CD8-positive, alpha-beta memory T cell (primary cell): ENCODE data around the gene SMARCC1. TPM values are rescaled to one million over a fixed set of nuclear protein-coding genes. Genes with fewer than 3 reads are reported as not detected.

ENCODE experiments used
- CTCF ChIA-PET: fragments of 350-600 bp; sonication (Branson Sonifier 250); formaldehyde crosslinking; loops from one replicate; lab custom pipeline; 2021; ENCODE audit warnings: antibody characterized with exemption; lab: Charles Lee
- POLR2A ChIA-PET: fragments of 350-600 bp; sonication (Branson Sonifier 250); formaldehyde crosslinking; loops from one replicate; lab custom pipeline; 2021; ENCODE audit warnings: antibody characterized with exemption; lab: Charles Lee
- DNase-seq, 5 donors: peaks; one replicate each; pipeline versions ENCODE4 v3.0.0 to v3.0.0-alpha.2; 2020 to 2022; ENCODE audit warnings: mixed read lengths in 1 of 5
- H3K27ac ChIP-seq: one replicate; pipeline ENCODE4 v1.7.0; 2013; ENCODE audit warnings: low read depth, mild to moderate bottlenecking, low read length, moderate library complexity
- H3K27me3 ChIP-seq: 2 replicates; pipeline ENCODE4 v1.7.0; 2013; ENCODE audit warnings: low read length, mild to moderate bottlenecking; ENCODE audit not compliant: insufficient read depth, poor library complexity, severe bottlenecking
- H3K36me3 ChIP-seq: 2 replicates; pipeline ENCODE4 v1.7.0; 2013; ENCODE audit warnings: mild to moderate bottlenecking, low read length, moderate library complexity; ENCODE audit not compliant: insufficient read depth
- H3K4me1 ChIP-seq: 2 replicates; pipeline ENCODE4 v1.7.0; 2013; ENCODE audit warnings: mild to moderate bottlenecking, low read length, moderate library complexity; ENCODE audit not compliant: insufficient read depth
- H3K4me3 ChIP-seq: 2 replicates; pipeline ENCODE4 v1.7.0; 2013; ENCODE audit warnings: mild to moderate bottlenecking, low read length
- H3K9me3 ChIP-seq: 2 replicates; pipeline ENCODE4 v1.7.0; 2013; ENCODE audit warnings: mild to moderate bottlenecking, low read length
- H3K27ac Mint-ChIP-seq, 8 donors: one replicate each; pipeline ENCODE4 v1.8.0; 2020 to 2021; ENCODE audit warnings: mixed read lengths in 8 of 8, mild to moderate bottlenecking in 6 of 8, inconsistent platforms in 3 of 8, moderate library complexity in 3 of 8
- H3K27me3 Mint-ChIP-seq, 2 donors: one replicate each; pipeline ENCODE4 v1.8.0; 2020 to 2021; ENCODE audit warnings: mixed read lengths in 2 of 2, mild to moderate bottlenecking in 1 of 2, moderate library complexity in 1 of 2
- H3K36me3 Mint-ChIP-seq, 3 donors: one replicate each; pipeline ENCODE4 v1.8.0; 2020 to 2021; ENCODE audit warnings: mixed read lengths in 3 of 3, inconsistent platforms in 1 of 3, mild to moderate bottlenecking in 1 of 3
- H3K4me1 Mint-ChIP-seq, 3 donors: one replicate each; pipeline ENCODE4 v1.8.0; 2020 to 2021; ENCODE audit warnings: mixed read lengths in 3 of 3, inconsistent platforms in 1 of 3, mild to moderate bottlenecking in 1 of 3
- H3K4me3 Mint-ChIP-seq, 7 donors: one replicate each; pipeline ENCODE4 v1.8.0; 2020 to 2021; ENCODE audit warnings: mixed read lengths in 7 of 7, mild to moderate bottlenecking in 6 of 7, moderate library complexity in 4 of 7, inconsistent platforms in 2 of 7
- H3K9me3 Mint-ChIP-seq, 5 donors: one replicate each; pipeline ENCODE4 v1.8.0; 2020 to 2022; ENCODE audit warnings: mixed read lengths in 5 of 5, mild to moderate bottlenecking in 3 of 5, moderate library complexity in 2 of 5, inconsistent platforms in 1 of 5
- polyA plus RNA-seq: library from polyadenylated mRNA; unstranded; fragments of 300-500 nt; fragmentation: Illumina TruSeq; gene quantifications from one replicate; pipeline ENCODE4 v1.2.3, GENCODE V29; 2021
- total RNA-seq, 2 experiments: library from RNA; stranded (reverse); gene quantifications; one replicate each; pipeline ENCODE4 v1.2.3, GENCODE V29; 2021

The SMARCC1 gene
- total and polyA plus RNA-seq, 3 experiments from 2014 or later = 54.6 to 107 (median 100) TPM

GRCh38 chr3:47571391-47572175, 210.1 kb downstream of the SMARCC1 start:
- Mint-ChIP-seq H3K9me3 (no peaks in the 10 kb centered on the region), H3K27ac (peak overlapping the region in 1 of 8 donors; percentile 24), H3K4me3 (no peak overlapping the region), H3K4me1 (no peaks in the 10 kb centered on the region), H3K27me3 (peaks cover 24 to 25% of the 10 kb centered on the region in 2 donors), H3K36me3 (no peaks in the 10 kb centered on the region)
- Histone ChIP-seq H3K36me3 (no peaks in the 10 kb centered on the region), H3K9me3 (no peaks in the 10 kb centered on the region), H3K27me3 (no peaks in the 10 kb centered on the region), H3K27ac (no peak overlapping the region), H3K4me1 (no peaks in the 10 kb centered on the region), H3K4me3 (no peak overlapping the region)
- DNase-seq = no peak
- ChIA-PET CTCF (no interaction called here), POLR2A (interaction anchor here (0.6 kb wide), 1 partner anchor 100 kb away, joined by 5 read pairs; no protein-coding TSS in a partner anchor)

GRCh38 chr3:47568901-47569300, 212.8 kb downstream of the SMARCC1 start:
- H3K4me3 Mint-ChIP-seq = no peak overlapping the region
- no peaks in the 10 kb centered on the region for H3K36me3 Mint-ChIP-seq
- no peaks in the 10 kb centered on the region for H3K4me1 ChIP-seq
- peaks cover 12% of the 10 kb centered on the region in 2 donors for H3K27me3 Mint-ChIP-seq
- H3K9me3 Mint-ChIP-seq = no peaks in the 10 kb centered on the region
- ChIA-PET POLR2A (no interaction called here), CTCF (interaction anchor here (1.2 kb wide), 1 partner anchor 148 kb away, joined by 3 read pairs; no protein-coding TSS in a partner anchor)
- DNase-seq = no peak
- H3K27ac Mint-ChIP-seq = no peak overlapping the region
- no peaks in the 10 kb centered on the region for H3K27me3 ChIP-seq
- H3K27ac ChIP-seq = no peak overlapping the region
- no peaks in the 10 kb centered on the region for H3K4me1 Mint-ChIP-seq
- no peak overlapping the region for H3K4me3 ChIP-seq
- H3K9me3 ChIP-seq = no peaks in the 10 kb centered on the region
- no peaks in the 10 kb centered on the region for H3K36me3 ChIP-seq

- Histone ChIP-seq H3K36me3 (no peaks in the 10 kb centered on the region), H3K4me1 (no peaks in the 10 kb centered on the region), H3K4me3 (no peak overlapping the region), H3K27ac (no peak overlapping the region), H3K9me3 (no peaks in the 10 kb centered on the region), H3K27me3 (no peaks in the 10 kb centered on the region)
- ChIA-PET CTCF (no interaction called here), POLR2A (no interaction called here)
- Mint-ChIP-seq H3K9me3 (no peaks in the 10 kb centered on the region), H3K4me3 (no peak overlapping the region), H3K27me3 (peaks cover 5 to 9% of the 10 kb centered on the region in 2 donors), H3K4me1 (no peaks in the 10 kb centered on the region), H3K27ac (no peak overlapping the region), H3K36me3 (no peaks in the 10 kb centered on the region)
- DNase-seq = no peak
These were observed 214.5 kb downstream of the SMARCC1 start for GRCh38 chr3:47567149-47567548.

- no peak for DNase-seq
- ChIA-PET POLR2A (no interaction called here), CTCF (no interaction called here)
- Mint-ChIP-seq H3K27me3 (peaks cover 4 to 5% of the 10 kb centered on the region in 2 donors), H3K36me3 (no peaks in the 10 kb centered on the region), H3K4me1 (no peaks in the 10 kb centered on the region), H3K4me3 (no peak overlapping the region), H3K27ac (no peak overlapping the region), H3K9me3 (no peaks in the 10 kb centered on the region)
- no peaks in the 10 kb centered on the region for H3K36me3 ChIP-seq
- no peaks in the 10 kb centered on the region for H3K4me1 ChIP-seq
- no peaks in the 10 kb centered on the region for H3K9me3 ChIP-seq
- no peak overlapping the region for H3K27ac ChIP-seq
- no peaks in the 10 kb centered on the region for H3K27me3 ChIP-seq
- H3K4me3 ChIP-seq = no peak overlapping the region
These were observed 215.0 kb downstream of the SMARCC1 start for GRCh38 chr3:47566667-47567066.

- H3K27me3 ChIP-seq = peaks cover 3% of the 10 kb centered on the region
- H3K9me3 Mint-ChIP-seq = no peaks in the 10 kb centered on the region
- H3K4me3 ChIP-seq = no peak overlapping the region
- H3K36me3 ChIP-seq = no peaks in the 10 kb centered on the region
- no peaks in the 10 kb centered on the region for H3K4me1 ChIP-seq
- peaks cover 4 to 5% of the 10 kb centered on the region in 2 donors for H3K27me3 Mint-ChIP-seq
- H3K4me1 Mint-ChIP-seq = no peaks in the 10 kb centered on the region
- ChIA-PET CTCF (no interaction called here), POLR2A (no interaction called here)
- no peak for DNase-seq
- no peaks in the 10 kb centered on the region for H3K9me3 ChIP-seq
- no peak overlapping the region for H3K27ac ChIP-seq
- H3K36me3 Mint-ChIP-seq = no peaks in the 10 kb centered on the region
- H3K27ac Mint-ChIP-seq = no peak overlapping the region
- no peak overlapping the region for H3K4me3 Mint-ChIP-seq
These were observed 215.8 kb downstream of the SMARCC1 start for GRCh38 chr3:47565734-47566550.

- POLR2A ChIA-PET = no interaction called here
- no peaks in the 10 kb centered on the region for H3K4me1 Mint-ChIP-seq
- H3K4me3 Mint-ChIP-seq = no peak overlapping the region
- peaks cover 12 to 23% of the 10 kb centered on the region in 2 donors for H3K27me3 Mint-ChIP-seq
- Histone ChIP-seq H3K4me3 (no peak overlapping the region), H3K27me3 (peaks cover 2% of the 10 kb centered on the region), H3K4me1 (no peaks in the 10 kb centered on the region), H3K27ac (no peak overlapping the region), H3K36me3 (no peaks in the 10 kb centered on the region), H3K9me3 (no peaks in the 10 kb centered on the region)
- CTCF ChIA-PET = no interaction called here
- H3K27ac Mint-ChIP-seq = peak overlapping the region in 1 of 8 donors; percentile 36
- H3K36me3 Mint-ChIP-seq = peaks cover 0 to 3% (median 0%) of the 10 kb centered on the region in 3 donors
- DNase-seq = no peak
- H3K9me3 Mint-ChIP-seq = no peaks in the 10 kb centered on the region
These were observed 225.3 kb downstream of the SMARCC1 start for GRCh38 chr3:47556351-47556750.

- no peak overlapping the region for H3K4me3 Mint-ChIP-seq
- ChIA-PET CTCF (no interaction called here), POLR2A (no interaction called here)
- Histone ChIP-seq H3K27ac (no peak overlapping the region), H3K36me3 (no peaks in the 10 kb centered on the region), H3K4me3 (no peak overlapping the region), H3K4me1 (no peaks in the 10 kb centered on the region), H3K27me3 (no peaks in the 10 kb centered on the region), H3K9me3 (no peaks in the 10 kb centered on the region)
- no peak overlapping the region for H3K27ac Mint-ChIP-seq
- no peak for DNase-seq
- H3K4me1 Mint-ChIP-seq = no peaks in the 10 kb centered on the region
- H3K27me3 Mint-ChIP-seq = peaks cover 19 to 31% of the 10 kb centered on the region in 2 donors
- H3K36me3 Mint-ChIP-seq = peaks cover 0 to 3% (median 0%) of the 10 kb centered on the region in 3 donors
- H3K9me3 Mint-ChIP-seq = no peaks in the 10 kb centered on the region
These were observed 227.4 kb downstream of the SMARCC1 start for GRCh38 chr3:47554335-47554734.

- CTCF ChIA-PET = no interaction called here
- peaks cover 0 to 3% (median 0%) of the 10 kb centered on the region in 3 donors for H3K36me3 Mint-ChIP-seq
- Histone ChIP-seq H3K27me3 (no peaks in the 10 kb centered on the region), H3K4me1 (no peaks in the 10 kb centered on the region), H3K9me3 (no peaks in the 10 kb centered on the region), H3K4me3 (no peak overlapping the region), H3K27ac (no peak overlapping the region), H3K36me3 (no peaks in the 10 kb centered on the region)
- no peak overlapping the region for H3K4me3 Mint-ChIP-seq
- H3K4me1 Mint-ChIP-seq = no peaks in the 10 kb centered on the region
- no peak for DNase-seq
- peaks cover 19 to 31% of the 10 kb centered on the region in 2 donors for H3K27me3 Mint-ChIP-seq
- H3K27ac Mint-ChIP-seq = no peak overlapping the region
- H3K9me3 Mint-ChIP-seq = no peaks in the 10 kb centered on the region
- POLR2A ChIA-PET = no interaction called here
These were observed 228.3 kb downstream of the SMARCC1 start for GRCh38 chr3:47553407-47553806.
